HEK293 (cell line): Measurements from ENCODE around the gene MATN3.

Experiments
- CTCF ChIA-PET: fragments of 350-600 bp; formaldehyde crosslinking; extraction: SDS; loops from one replicate; lab custom pipeline; 2021; ENCODE audit warnings: antibody characterized with exemption; lab: Yijun Ruan, JAX
- POLR2A ChIA-PET: fragments of 300-600 bp; formaldehyde crosslinking; extraction: SDS; loops from one replicate; lab custom pipeline; 2020; ENCODE audit warnings: antibody characterized with exemption, inconsistent platforms; lab: Yijun Ruan, JAX
- H3K27ac ChIP-seq: fragments of 200-500 bp; sonication (Bioruptor generic); 2 replicates; pipeline ENCODE4 v1.5.1; 2014; ENCODE audit warnings: low read depth, low read length, control low read depth, inconsistent platforms; ENCODE audit errors: extremely low read depth
- H3K36me3 ChIP-seq, 2 experiments: fragments of 200-500 bp in 1 of 2; sonication (Bioruptor generic) in 1 of 2; 1 replicate in 1 of 2; 2 replicates in 1 of 2; pipeline ENCODE4 v1.5.1; 2014 to 2017; ENCODE audit warnings: inconsistent platforms in 2 of 2, low read length in 2 of 2; ENCODE audit not compliant: control insufficient read depth in 2 of 2, insufficient read depth in 1 of 2
- H3K4me1 ChIP-seq: fragments of 200-500 bp; sonication (Bioruptor generic); 2 replicates; pipeline ENCODE4 v1.5.1; 2014; ENCODE audit warnings: mild to moderate bottlenecking, low read length, inconsistent platforms; ENCODE audit not compliant: control insufficient read depth, insufficient read depth
- H3K4me3 ChIP-seq: 2 replicates; pipeline ENCODE4 v1.5.1; 2011; ENCODE audit warnings: low read depth, mild to moderate bottlenecking, control low read depth, low read length, moderate library complexity
- H3K9me3 ChIP-seq: fragments of 200-500 bp; sonication (Bioruptor generic); 2 replicates; pipeline ENCODE4 v1.5.1; 2014; ENCODE audit warnings: low read depth, low read length, inconsistent platforms; ENCODE audit not compliant: control insufficient read depth, insufficient read depth
- OVOL3 ChIP-seq: fragments of 450-650 bp; formaldehyde crosslinking; IDR thresholded peaks from 2 replicates; pipeline ENCODE4 v1.5.1; 2016; ENCODE audit warnings: missing biosample characterization, missing genetic modification characterization
- RBAK ChIP-seq: fragments of 450-650 bp; formaldehyde crosslinking; IDR thresholded peaks from 2 replicates; pipeline ENCODE4 v1.5.1; 2016; ENCODE audit warnings: missing biosample characterization, missing genetic modification characterization
- ZNF302 ChIP-seq: fragments of 450-650 bp; formaldehyde crosslinking; IDR thresholded peaks from 2 replicates; pipeline ENCODE4 v1.5.1; 2016; ENCODE audit warnings: missing biosample characterization, missing genetic modification characterization, low read depth
- ZNF335 ChIP-seq: fragments of 450-650 bp; formaldehyde crosslinking; conservative IDR thresholded peaks from 2 replicates; pipeline ENCODE4 v1.5.1; 2016; ENCODE audit warnings: missing biosample characterization, missing genetic modification characterization
- ZNF354C ChIP-seq: fragments of 450-650 bp; formaldehyde crosslinking; IDR thresholded peaks from 2 replicates; pipeline ENCODE4 v1.5.1; 2016; ENCODE audit warnings: missing biosample characterization, missing genetic modification characterization, low read depth, borderline replicate concordance
- ZNF548 ChIP-seq: fragments of 450-650 bp; formaldehyde crosslinking; IDR thresholded peaks from 2 replicates; pipeline ENCODE4 v1.5.1; 2016; ENCODE audit warnings: missing biosample characterization, missing genetic modification characterization
- ZNF610 ChIP-seq: fragments of 450-650 bp; formaldehyde crosslinking; IDR thresholded peaks from 2 replicates; pipeline ENCODE4 v1.5.1; 2016; ENCODE audit warnings: missing biosample characterization, missing genetic modification characterization, borderline replicate concordance
- ZNF677 ChIP-seq: fragments of 450-650 bp; IDR thresholded peaks from 2 replicates; pipeline ENCODE4 v1.5.0; 2018; ENCODE audit warnings: missing biosample characterization, mild to moderate bottlenecking, missing genetic modification characterization, moderate library complexity
- ZNF768 ChIP-seq: fragments of 450-650 bp; formaldehyde crosslinking; IDR thresholded peaks from 2 replicates; pipeline ENCODE4 v1.5.1; 2018; ENCODE audit warnings: missing biosample characterization, mild to moderate bottlenecking, missing genetic modification characterization
- ZNF776 ChIP-seq: fragments of 450-650 bp; formaldehyde crosslinking; IDR thresholded peaks from 2 replicates; pipeline ENCODE4 v1.5.0; 2017; ENCODE audit warnings: missing biosample characterization, missing genetic modification characterization, borderline replicate concordance
- TF ChIP-seq, protein P1 (sequence below): fragments of 450-650 bp; formaldehyde crosslinking; IDR thresholded peaks from 2 replicates; pipeline ENCODE4 v1.5.1; 2017; ENCODE audit warnings: missing biosample characterization, mild to moderate bottlenecking, missing genetic modification characterization, moderate library complexity
- TF ChIP-seq, protein P2 (sequence below): fragments of 450-650 bp; formaldehyde crosslinking; optimal IDR thresholded peaks from 2 replicates; pipeline ENCODE3; 2016; ENCODE audit warnings: missing biosample characterization, mild to moderate bottlenecking, missing genetic modification characterization
- TF ChIP-seq, protein P3 (sequence below): fragments of 450-650 bp; formaldehyde crosslinking; IDR thresholded peaks from 2 replicates; pipeline ENCODE4 v1.5.1; 2016; ENCODE audit warnings: missing biosample characterization, missing genetic modification characterization, low read depth
- TF ChIP-seq, protein P4 (sequence below): IDR thresholded peaks from 2 replicates; pipeline ENCODE4 v1.6.1; 2011; ENCODE audit warnings: mild to moderate bottlenecking, low read depth, low read length, borderline replicate concordance
- TF ChIP-seq, protein P5 (sequence below): fragments of 450-650 bp; formaldehyde crosslinking; conservative IDR thresholded peaks from 2 replicates; pipeline ENCODE4 v1.5.1; 2016; ENCODE audit warnings: low read depth, missing biosample characterization, missing genetic modification characterization

Gene MATN3, protein sequence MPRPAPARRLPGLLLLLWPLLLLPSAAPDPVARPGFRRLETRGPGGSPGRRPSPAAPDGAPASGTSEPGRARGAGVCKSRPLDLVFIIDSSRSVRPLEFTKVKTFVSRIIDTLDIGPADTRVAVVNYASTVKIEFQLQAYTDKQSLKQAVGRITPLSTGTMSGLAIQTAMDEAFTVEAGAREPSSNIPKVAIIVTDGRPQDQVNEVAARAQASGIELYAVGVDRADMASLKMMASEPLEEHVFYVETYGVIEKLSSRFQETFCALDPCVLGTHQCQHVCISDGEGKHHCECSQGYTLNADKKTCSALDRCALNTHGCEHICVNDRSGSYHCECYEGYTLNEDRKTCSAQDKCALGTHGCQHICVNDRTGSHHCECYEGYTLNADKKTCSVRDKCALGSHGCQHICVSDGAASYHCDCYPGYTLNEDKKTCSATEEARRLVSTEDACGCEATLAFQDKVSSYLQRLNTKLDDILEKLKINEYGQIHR

DNA sequence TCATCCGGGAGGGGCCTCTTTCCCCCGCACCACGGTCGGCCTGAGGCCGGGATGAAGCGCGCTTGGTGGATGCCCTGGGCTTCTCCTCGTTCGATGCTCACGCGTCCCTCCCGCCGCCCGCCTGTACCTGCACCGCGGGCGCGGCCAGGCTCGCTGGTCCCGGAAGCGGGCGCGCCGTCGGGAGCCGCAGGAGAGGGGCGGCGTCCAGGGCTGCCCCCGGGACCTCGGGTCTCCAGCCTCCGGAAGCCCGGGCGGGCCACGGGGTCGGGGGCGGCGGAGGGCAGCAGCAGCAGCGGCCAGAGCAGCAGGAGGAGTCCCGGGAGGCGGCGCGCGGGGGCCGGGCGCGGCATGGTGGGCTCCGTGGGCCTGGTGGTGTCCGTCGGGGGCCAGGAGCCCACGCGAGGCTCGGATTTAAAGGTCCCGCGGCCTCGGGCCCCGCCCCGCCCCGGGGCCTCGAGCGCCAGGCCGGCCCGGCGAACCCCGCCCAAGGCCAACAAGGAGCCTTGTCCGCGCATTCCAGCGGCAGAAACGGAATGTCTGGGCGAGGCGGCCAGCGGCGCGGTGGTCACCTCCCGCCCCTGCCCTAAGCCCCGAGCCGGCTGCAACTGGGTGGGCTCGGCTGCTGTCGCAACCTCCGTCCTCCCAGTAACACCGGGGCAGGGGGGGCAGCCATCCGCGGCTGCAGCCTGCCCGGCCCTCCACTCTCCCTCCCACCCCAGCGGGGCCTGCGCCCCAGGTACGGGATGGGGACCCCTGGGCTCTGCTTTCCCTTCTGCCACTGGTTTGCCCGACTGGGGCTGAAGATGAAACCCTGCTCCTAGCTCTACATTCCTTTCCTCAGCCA lies at the start of gene MATN3:
TSS of gene MATN3 (minus strand) at position 387 of the 844 bp plus-strand sequence. CDS start at position 350, 37 bp downstream.
- Histone ChIP-seq H3K4me1 (no peaks in the 10 kb centered on the region), H3K27ac (no peak within 1 kb of the TSS), H3K36me3 (no peaks in the 10 kb centered on the region), H3K9me3 (no peaks in the 10 kb centered on the region), H3K4me3 (peak within 1 kb of the TSS; percentile 24)
- ChIA-PET CTCF (interaction anchor here (0.6 to 5.4 kb wide), 8 partner anchors 10 to 86 kb away, joined by 3 to 128 read pairs (median 4); no protein-coding TSS in a partner anchor), POLR2A (no interaction called here)
- TF ChIP-seq ZNF768 (tag by site-specific recombination) (no peak), ZNF335 (peak; percentile 35; the same call in 1 of the 2 replicates)

DNA sequence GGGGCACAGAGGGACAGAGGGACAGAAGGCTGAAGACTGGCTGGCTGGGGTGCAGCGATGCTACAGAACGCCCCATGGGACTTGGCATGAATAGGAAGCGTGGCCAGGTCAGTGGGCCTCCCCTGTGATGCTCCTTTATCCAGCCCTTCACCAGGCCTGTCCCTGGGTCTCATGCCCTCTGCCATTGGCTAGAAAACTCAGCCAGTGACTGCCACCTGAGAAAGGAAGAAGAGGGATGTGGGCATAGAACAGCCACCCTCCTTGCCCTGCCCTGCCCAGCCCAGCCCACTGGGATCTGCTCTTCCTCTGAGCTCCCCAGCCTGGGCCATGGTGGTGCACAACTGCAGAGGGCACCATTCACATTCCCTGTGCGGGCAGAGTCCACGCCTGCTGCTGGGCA lies 49.5 kb upstream of the MATN3 start:
- POLR2A ChIA-PET: interaction anchor here (1.3 kb wide), 1 partner anchor 11 kb away, joined by 3 read pairs; the partner anchor contains the start of gene LAPTM4A
- CTCF ChIA-PET: no interaction called here
- Histone ChIP-seq H3K36me3 (no peaks in the 10 kb centered on the region), H3K27ac (no peak overlapping the region), H3K4me3 (no peak overlapping the region), H3K9me3 (no peaks in the 10 kb centered on the region), H3K4me1 (peaks cover 3% of the 10 kb centered on the region)
- TF ChIP-seq, protein P1, sequence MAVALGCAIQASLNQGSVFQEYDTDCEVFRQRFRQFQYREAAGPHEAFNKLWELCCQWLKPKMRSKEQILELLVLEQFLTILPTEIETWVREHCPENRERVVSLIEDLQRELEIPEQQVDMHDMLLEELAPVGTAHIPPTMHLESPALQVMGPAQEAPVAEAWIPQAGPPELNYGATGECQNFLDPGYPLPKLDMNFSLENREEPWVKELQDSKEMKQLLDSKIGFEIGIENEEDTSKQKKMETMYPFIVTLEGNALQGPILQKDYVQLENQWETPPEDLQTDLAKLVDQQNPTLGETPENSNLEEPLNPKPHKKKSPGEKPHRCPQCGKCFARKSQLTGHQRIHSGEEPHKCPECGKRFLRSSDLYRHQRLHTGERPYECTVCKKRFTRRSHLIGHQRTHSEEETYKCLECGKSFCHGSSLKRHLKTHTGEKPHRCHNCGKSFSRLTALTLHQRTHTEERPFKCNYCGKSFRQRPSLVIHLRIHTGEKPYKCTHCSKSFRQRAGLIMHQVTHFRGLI (tag by site-specific recombination): no peak
- TF ChIP-seq ZNF610 (tag by site-specific recombination): no peak
- TF ChIP-seq ZNF677: no peak
- TF ChIP-seq, protein P2, sequence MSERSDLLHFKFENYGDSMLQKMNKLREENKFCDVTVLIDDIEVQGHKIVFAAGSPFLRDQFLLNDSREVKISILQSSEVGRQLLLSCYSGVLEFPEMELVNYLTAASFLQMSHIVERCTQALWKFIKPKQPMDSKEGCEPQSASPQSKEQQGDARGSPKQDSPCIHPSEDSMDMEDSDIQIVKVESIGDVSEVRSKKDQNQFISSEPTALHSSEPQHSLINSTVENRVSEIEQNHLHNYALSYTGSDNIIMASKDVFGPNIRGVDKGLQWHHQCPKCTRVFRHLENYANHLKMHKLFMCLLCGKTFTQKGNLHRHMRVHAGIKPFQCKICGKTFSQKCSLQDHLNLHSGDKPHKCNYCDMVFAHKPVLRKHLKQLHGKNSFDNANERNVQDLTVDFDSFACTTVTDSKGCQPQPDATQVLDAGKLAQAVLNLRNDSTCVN (tag by site-specific recombination): no peak
- no peak for TF ChIP-seq OVOL3
- TF ChIP-seq, protein P3, sequence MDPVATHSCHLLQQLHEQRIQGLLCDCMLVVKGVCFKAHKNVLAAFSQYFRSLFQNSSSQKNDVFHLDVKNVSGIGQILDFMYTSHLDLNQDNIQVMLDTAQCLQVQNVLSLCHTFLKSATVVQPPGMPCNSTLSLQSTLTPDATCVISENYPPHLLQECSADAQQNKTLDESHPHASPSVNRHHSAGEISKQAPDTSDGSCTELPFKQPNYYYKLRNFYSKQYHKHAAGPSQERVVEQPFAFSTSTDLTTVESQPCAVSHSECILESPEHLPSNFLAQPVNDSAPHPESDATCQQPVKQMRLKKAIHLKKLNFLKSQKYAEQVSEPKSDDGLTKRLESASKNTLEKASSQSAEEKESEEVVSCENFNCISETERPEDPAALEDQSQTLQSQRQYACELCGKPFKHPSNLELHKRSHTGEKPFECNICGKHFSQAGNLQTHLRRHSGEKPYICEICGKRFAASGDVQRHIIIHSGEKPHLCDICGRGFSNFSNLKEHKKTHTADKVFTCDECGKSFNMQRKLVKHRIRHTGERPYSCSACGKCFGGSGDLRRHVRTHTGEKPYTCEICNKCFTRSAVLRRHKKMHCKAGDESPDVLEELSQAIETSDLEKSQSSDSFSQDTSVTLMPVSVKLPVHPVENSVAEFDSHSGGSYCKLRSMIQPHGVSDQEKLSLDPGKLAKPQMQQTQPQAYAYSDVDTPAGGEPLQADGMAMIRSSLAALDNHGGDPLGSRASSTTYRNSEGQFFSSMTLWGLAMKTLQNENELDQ (tag by site-specific recombination): no peak
- TF ChIP-seq ZNF548 (tag by site-specific recombination): no peak
- TF ChIP-seq ZNF354C: no peak
- TF ChIP-seq, protein P4, sequence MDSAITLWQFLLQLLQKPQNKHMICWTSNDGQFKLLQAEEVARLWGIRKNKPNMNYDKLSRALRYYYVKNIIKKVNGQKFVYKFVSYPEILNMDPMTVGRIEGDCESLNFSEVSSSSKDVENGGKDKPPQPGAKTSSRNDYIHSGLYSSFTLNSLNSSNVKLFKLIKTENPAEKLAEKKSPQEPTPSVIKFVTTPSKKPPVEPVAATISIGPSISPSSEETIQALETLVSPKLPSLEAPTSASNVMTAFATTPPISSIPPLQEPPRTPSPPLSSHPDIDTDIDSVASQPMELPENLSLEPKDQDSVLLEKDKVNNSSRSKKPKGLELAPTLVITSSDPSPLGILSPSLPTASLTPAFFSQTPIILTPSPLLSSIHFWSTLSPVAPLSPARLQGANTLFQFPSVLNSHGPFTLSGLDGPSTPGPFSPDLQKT: no peak

DNA sequence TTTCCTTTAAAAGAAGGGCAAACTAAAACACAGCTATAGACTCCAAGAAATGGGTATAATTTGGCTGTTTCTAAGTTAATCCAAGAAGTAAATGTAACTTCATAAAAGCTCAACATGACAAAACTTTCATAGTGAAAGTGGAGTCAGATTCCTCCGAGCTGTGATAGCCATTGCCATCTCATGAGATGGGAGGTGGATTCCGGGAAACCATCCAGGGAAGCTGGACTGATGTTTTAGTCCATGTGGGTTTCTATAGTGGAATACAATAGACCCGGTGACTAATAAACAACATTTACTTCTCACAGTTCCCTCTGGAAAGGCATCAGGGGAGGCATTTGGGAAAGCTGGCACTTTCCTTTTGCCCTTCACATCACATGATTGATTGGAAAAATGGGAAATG lies 49.0 kb upstream of the MATN3 start:
- Histone ChIP-seq H3K9me3 (no peaks in the 10 kb centered on the region), H3K27ac (no peak overlapping the region), H3K36me3 (no peaks in the 10 kb centered on the region), H3K4me1 (peaks cover 3% of the 10 kb centered on the region), H3K4me3 (no peak overlapping the region)
- ChIA-PET CTCF (interaction anchor here (0.7 kb wide), 1 partner anchor 13 kb away, joined by 4 read pairs; no protein-coding TSS in a partner anchor), POLR2A (interaction anchor here (1.3 kb wide), 1 partner anchor 10 kb away, joined by 3 read pairs; the partner anchor contains the start of gene LAPTM4A)
- TF ChIP-seq RBAK (tag by site-specific recombination) (no peak), ZNF302 (tag by site-specific recombination) (no peak), ZNF776 (no peak)
- TF ChIP-seq, protein P5, sequence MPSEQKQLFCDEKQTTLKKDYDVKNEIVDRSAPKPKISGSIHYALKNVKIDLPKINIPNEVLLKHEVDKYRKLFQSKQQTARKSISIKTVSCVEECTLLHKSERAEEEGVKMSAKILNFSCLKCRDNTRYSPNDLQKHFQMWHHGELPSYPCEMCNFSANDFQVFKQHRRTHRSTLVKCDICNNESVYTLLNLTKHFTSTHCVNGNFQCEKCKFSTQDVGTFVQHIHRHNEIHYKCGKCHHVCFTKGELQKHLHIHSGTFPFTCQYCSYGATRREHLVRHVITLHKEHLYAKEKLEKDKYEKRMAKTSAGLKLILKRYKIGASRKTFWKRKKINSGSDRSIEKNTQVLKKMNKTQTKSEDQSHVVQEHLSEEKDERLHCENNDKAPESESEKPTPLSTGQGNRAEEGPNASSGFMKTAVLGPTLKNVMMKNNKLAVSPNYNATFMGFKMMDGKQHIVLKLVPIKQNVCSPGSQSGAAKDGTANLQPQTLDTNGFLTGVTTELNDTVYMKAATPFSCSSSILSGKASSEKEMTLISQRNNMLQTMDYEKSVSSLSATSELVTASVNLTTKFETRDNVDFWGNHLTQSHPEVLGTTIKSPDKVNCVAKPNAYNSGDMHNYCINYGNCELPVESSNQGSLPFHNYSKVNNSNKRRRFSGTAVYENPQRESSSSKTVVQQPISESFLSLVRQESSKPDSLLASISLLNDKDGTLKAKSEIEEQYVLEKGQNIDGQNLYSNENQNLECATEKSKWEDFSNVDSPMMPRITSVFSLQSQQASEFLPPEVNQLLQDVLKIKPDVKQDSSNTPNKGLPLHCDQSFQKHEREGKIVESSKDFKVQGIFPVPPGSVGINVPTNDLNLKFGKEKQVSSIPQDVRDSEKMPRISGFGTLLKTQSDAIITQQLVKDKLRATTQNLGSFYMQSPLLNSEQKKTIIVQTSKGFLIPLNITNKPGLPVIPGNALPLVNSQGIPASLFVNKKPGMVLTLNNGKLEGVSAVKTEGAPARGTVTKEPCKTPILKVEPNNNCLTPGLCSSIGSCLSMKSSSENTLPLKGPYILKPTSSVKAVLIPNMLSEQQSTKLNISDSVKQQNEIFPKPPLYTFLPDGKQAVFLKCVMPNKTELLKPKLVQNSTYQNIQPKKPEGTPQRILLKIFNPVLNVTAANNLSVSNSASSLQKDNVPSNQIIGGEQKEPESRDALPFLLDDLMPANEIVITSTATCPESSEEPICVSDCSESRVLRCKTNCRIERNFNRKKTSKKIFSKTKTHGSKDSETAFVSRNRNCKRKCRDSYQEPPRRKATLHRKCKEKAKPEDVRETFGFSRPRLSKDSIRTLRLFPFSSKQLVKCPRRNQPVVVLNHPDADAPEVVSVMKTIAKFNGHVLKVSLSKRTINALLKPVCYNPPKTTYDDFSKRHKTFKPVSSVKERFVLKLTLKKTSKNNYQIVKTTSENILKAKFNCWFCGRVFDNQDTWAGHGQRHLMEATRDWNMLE (tag by site-specific recombination): no peak
